Kidney (tissue), 14 donors: Measurements from ENCODE around the gene TPO. TPM values are rescaled to one million over a fixed set of nuclear protein-coding genes. Genes with fewer than 3 reads are reported as not detected.

Source experiments
- DNase-seq, 5 donors: peaks; one replicate each; pipeline ENCODE4 v3.0.0-alpha.2; 2013 to 2020
- FAIRE-seq: peaks from 2 replicates; lab custom pipeline; 2012; peaks lifted over from hg19 to GRCh38; lab: Jason Lieb, UNC
- H3K27ac ChIP-seq, 2 donors: one replicate each; pipeline ENCODE4 v1.7.0; 2013; ENCODE audit warnings: low read depth in 2 of 2, low read length in 2 of 2, inconsistent platforms in 1 of 2
- H3K27me3 ChIP-seq: one replicate; pipeline ENCODE4 v1.7.1; 2013; ENCODE audit warnings: low read length, inconsistent platforms; ENCODE audit not compliant: control insufficient read depth, insufficient read depth
- H3K36me3 ChIP-seq, 3 donors: one replicate each; pipeline versions ENCODE4 v1.7.0 to v1.7.1; 2013; ENCODE audit warnings: low read length in 3 of 3, control low read depth in 1 of 3, inconsistent platforms in 1 of 3; ENCODE audit not compliant: insufficient read depth in 3 of 3, control insufficient read depth in 2 of 3
- H3K4me1 ChIP-seq, 3 donors: one replicate each; pipeline versions ENCODE4 v1.7.0 to v1.7.1; 2013; ENCODE audit warnings: low read length in 3 of 3, inconsistent platforms in 1 of 3, low read depth in 1 of 3; ENCODE audit not compliant: control insufficient read depth in 2 of 3, insufficient read depth in 2 of 3
- H3K4me3 ChIP-seq, 3 donors: one replicate each; pipeline versions ENCODE4 v1.7.0 to v1.8.1; 2013; ENCODE audit warnings: low read length in 3 of 3, control low read depth in 1 of 3, inconsistent platforms in 1 of 3
- H3K9ac ChIP-seq, 3 donors: one replicate each; pipeline versions ENCODE4 v1.7.0 to v1.7.1; 2013; ENCODE audit warnings: low read length in 3 of 3, control low read depth in 1 of 3, inconsistent platforms in 1 of 3
- H3K9me3 ChIP-seq, 3 donors: one replicate each; pipeline versions ENCODE4 v1.7.0 to v1.7.1; 2013; ENCODE audit warnings: low read length in 3 of 3, control low read depth in 1 of 3, inconsistent platforms in 1 of 3; ENCODE audit not compliant: control insufficient read depth in 2 of 3, insufficient read depth in 1 of 3
- intact Hi-C: fragments of 100-400 bp; cut with DNase I; formaldehyde crosslinking; loops from one replicate; pipeline ENCODE4 v1.11.1; 2022
- polyA plus RNA-seq: library from polyadenylated mRNA; stranded (reverse); fragments of 350-450 nt; fragmentation: Illumina TruSeq; extraction: RNeasy Lipid Tissue Mini Kit (QIAGEN cat#74804); gene quantifications from one replicate; pipeline ENCODE4 v1.2.3, GENCODE V29; 2014; ENCODE audit warnings: low read depth, low replicate concordance; ENCODE audit not compliant: insufficient read depth
- total RNA-seq: library from RNA; stranded (reverse); fragmentation: NEBNext Ultra II Directional; extraction: Animal tissue kit (Norgen Biotek cat#: 25700); gene quantifications from one replicate; pipeline ENCODE4 v1.2.1, GENCODE V29; 2021
- TF ChIP-seq, protein P1 (sequence below): IDR thresholded peaks from 3 replicates; pipeline ENCODE4 v1.5.1; 2012; ENCODE audit warnings: mild to moderate bottlenecking, moderate library complexity, borderline replicate concordance; ENCODE audit not compliant: insufficient read depth; ENCODE audit errors: extremely low read depth
- donor health status: control.
- donor health status: control.
- donor health status: control.
- donor health status: control.
- donor health status: control.
- donor health status: DM: yes; HTN: yes; CAD: no.
- donor health status: Normal renal cell carcinoma (clear cell type).

Gene TPO
- total and polyA plus RNA-seq, 2 donors from 2014 or later, result not detected

DNA sequence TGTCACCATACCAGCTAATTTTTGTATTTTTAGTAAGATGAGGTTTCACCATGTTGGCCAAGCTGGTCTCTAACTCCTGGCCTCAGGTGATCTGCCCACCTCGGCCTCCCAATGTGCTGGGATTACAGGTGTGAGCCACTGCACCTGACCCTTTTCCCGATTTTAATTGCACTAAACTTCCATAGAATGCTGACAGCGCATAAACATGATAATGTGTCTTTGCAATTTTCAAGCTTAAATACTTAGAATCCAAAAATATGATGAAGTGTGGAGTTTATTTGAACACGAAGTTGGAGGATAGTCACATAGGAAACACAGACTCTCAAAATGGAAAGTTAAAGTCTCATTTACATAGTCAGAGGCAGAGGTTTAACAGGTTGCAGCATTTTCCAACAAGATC lies 138.6 kb downstream of the TPO start:
- H3K36me3 ChIP-seq, result no peaks in the 10 kb centered on the region
- no peaks in the 10 kb centered on the region for H3K27me3 ChIP-seq
- H3K27ac ChIP-seq, result no peak overlapping the region
- DNase-seq, result peak in 1 of 5 donors; percentile 2
- no peaks in the 10 kb centered on the region for H3K9me3 ChIP-seq
- FAIRE-seq, result no peak
- TF ChIP-seq, protein P1, sequence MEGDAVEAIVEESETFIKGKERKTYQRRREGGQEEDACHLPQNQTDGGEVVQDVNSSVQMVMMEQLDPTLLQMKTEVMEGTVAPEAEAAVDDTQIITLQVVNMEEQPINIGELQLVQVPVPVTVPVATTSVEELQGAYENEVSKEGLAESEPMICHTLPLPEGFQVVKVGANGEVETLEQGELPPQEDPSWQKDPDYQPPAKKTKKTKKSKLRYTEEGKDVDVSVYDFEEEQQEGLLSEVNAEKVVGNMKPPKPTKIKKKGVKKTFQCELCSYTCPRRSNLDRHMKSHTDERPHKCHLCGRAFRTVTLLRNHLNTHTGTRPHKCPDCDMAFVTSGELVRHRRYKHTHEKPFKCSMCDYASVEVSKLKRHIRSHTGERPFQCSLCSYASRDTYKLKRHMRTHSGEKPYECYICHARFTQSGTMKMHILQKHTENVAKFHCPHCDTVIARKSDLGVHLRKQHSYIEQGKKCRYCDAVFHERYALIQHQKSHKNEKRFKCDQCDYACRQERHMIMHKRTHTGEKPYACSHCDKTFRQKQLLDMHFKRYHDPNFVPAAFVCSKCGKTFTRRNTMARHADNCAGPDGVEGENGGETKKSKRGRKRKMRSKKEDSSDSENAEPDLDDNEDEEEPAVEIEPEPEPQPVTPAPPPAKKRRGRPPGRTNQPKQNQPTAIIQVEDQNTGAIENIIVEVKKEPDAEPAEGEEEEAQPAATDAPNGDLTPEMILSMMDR, result no peak
- H3K4me3 ChIP-seq, result no peak overlapping the region
- H3K9ac ChIP-seq, result no peak overlapping the region
- H3K4me1 ChIP-seq, result peaks cover 4 to 10% (median 4%) of the 10 kb centered on the region in 3 donors
- intact Hi-C loops, result no loop called here

DNA sequence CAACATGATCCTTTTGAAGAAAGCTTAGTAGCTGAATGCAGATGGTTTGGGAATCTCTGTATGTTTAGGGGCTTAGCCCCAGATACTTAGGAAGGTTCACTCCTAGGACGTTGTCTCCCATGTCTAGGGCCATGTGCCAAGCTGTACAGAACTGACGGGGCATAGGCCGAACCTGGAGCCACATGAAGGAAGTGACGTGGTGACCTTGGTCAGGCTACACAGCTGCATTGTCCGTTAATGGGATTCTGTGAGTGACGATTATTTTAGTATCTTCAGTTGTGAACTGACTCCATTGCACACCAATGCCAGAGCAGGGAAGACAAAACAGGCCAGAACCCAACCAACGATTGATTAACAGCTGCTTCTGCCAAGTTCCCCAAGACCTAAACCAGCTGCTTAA lies 139.3 kb downstream of the TPO start:
- intact Hi-C loops, result no loop called here
- no peak overlapping the region for H3K4me3 ChIP-seq
- no peaks in the 10 kb centered on the region for H3K36me3 ChIP-seq
- DNase-seq (peak in 1 of 5 donors; percentile 11), FAIRE-seq (no peak)
- H3K9ac ChIP-seq, result no peak overlapping the region
- H3K27me3 ChIP-seq, result no peaks in the 10 kb centered on the region
- TF ChIP-seq, protein P1, result no peak
- no peak overlapping the region for H3K27ac ChIP-seq
- H3K9me3 ChIP-seq, result no peaks in the 10 kb centered on the region
- H3K4me1 ChIP-seq, result peaks cover 4 to 10% (median 4%) of the 10 kb centered on the region in 3 donors

DNA sequence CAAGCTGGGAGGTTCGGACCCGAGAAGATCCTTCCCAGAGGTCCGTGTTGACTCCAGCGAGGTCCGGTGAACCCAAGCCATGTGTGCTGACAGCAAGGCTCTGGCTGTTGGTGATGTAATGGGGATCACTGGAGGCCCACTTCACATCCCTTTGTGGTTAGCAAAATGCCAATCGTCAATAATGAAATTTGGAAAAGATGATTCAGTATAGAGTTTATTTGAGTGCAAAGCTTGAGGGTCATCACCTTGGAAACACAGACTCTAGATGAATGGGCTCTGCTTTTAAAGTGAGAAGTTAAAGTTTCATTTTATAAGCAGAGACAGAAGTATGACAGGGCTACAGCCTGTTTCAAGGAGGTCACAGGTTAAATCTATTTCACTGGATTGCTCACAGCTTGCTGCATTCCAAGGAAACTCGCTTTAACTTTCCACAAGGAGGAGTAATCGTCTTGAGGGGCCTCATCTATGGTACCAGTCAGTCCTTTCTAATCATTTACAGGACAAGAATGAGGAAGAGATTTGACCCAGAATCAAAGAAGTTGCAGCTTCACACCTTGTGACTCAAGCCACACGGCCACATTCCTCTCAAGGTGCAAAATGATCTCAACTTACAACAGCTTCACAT lies 140.5 kb downstream of the TPO start:
- FAIRE-seq, result peak; percentile 30
- H3K4me1 ChIP-seq, result peaks cover 4 to 10% (median 4%) of the 10 kb centered on the region in 3 donors

More for the DNA sequence above, 140.5 kb downstream of the TPO start:
- H3K27ac ChIP-seq, result peak overlapping the region; percentile 19 to 42
- no peaks in the 10 kb centered on the region for H3K9me3 ChIP-seq
- intact Hi-C loops, result no loop called here
- H3K9ac ChIP-seq, result no peak overlapping the region
- no peaks in the 10 kb centered on the region for H3K36me3 ChIP-seq
- peak in 4 of 5 donors; percentile 37 to 84 (median 70) for DNase-seq
- TF ChIP-seq, protein P1, result no peak
- peak overlapping the region in 1 of 3 donors; percentile 6 for H3K4me3 ChIP-seq
- H3K27me3 ChIP-seq, result no peaks in the 10 kb centered on the region
